HG03280 (cell line): Measurements from ENCODE around the gene SELENOM.
"Not testable (repeated sequence)": the region's sequence is repeated elsewhere in the genome, so short reads cannot be mapped to it uniquely, and the experiment has no call there.

Experiments
- ATAC-seq: cut with Tn5 transposase; IDR thresholded peaks from one replicate; pipeline ENCODE4 v1.9.1; 2021; ENCODE audit warnings: mild to moderate bottlenecking, moderate library complexity; ENCODE audit not compliant: unreplicated experiment

SELENOM gene

DNA sequence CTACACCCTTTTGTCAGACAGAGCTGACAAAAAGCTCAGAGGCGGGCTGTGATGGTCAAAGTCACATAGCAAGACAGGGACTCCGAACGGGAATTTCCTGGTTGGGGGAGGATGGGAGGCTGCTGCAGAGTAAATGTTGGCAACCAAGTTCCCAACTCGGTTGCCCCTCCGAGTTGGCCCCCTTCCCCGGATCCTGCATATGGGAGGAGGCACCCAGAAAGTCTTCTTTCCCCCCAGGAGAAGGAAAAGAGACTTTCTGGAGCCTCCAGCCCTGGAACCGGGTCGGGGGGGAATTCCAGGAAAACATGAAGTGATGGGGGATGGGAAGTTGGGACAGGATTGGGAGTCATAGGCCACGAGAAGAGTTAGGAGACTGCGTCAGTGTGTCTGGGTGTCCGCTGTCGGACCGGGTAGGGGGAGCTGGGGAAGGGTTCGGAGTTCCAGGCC lies 614 bp downstream of the SELENOM start:
- ATAC-seq: no peak

DNA sequence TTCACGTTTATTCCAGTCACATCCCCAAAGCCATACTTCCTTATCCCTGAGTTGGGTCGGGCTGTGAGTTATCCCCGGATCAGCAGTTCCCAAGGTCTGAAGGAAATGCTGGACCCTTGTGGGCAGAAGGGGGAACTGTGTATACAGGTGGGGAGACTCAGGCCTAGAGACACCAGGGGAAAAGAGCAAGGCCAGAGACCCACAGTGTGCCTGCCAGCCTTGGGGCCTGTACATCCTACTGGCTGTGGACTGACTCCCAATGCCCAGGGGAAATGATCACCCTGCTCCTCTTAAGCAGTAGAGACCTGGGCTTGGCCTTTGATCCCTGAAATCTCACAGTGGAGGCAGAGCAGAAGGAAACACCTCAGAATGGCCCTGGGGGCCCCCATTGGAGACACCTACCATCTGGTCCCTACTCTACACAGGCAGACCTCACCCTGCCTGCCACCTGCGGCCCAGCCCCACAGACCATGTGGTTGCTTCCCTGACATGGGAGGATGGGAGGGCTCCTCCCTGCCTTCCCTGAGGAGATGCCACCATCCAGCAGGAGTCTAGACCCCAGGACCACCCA lies 1.3 kb downstream of the SELENOM start:
- ATAC-seq: no peak

DNA sequence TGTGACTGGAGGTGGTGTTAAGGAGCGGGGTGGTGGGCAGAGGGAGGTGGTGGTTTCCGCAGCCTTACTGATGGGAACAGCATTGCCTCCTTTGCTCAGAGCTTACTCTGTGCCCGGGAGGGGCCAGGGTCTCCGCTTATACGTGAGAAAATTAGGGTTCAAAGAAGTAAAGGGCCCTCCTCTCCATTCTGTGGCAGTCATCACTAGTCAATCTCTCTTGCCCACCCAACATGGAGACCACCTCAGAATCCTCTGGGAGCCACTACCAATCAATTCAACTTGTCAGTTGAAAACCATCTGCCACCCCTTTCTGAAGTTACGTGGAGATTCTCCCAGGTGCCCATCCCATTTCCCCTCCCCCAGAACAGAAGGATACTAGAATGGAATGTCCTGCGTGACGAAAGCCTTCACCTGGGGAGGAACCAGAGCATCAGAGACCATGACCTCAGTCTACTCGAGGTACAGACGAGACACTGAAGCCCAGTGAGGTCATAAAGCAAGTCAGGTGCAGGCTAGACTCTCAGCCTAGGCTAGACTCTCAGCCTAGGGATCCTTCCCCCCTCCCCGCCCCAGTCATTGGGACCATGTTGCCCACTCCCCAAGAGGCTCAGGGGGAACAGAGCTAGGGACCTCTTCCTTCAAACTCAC lies 2.0 kb downstream of the SELENOM start:
- ATAC-seq: no peak

DNA sequence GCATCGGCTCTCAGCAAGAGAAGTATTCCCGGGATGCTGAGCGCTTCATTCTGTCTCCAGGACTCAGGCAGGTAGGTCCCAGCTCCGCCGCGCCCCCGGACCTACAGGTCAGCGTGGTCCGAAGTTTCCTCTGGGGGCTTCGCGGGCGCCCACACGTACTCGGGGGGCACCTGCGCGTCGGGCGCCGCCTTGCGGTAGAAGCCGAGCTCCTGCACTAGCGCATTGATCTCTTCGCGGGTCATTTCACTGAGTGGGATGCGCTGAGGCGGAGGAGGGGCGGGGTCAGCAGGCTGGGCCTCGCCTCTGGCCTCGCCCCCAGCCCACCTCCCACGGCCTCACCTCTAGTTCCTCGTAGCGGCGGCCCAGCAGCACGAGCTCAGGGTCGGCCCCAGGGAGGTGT lies 2.5 kb downstream of the SELENOM start:
- ATAC-seq: no peak

DNA sequence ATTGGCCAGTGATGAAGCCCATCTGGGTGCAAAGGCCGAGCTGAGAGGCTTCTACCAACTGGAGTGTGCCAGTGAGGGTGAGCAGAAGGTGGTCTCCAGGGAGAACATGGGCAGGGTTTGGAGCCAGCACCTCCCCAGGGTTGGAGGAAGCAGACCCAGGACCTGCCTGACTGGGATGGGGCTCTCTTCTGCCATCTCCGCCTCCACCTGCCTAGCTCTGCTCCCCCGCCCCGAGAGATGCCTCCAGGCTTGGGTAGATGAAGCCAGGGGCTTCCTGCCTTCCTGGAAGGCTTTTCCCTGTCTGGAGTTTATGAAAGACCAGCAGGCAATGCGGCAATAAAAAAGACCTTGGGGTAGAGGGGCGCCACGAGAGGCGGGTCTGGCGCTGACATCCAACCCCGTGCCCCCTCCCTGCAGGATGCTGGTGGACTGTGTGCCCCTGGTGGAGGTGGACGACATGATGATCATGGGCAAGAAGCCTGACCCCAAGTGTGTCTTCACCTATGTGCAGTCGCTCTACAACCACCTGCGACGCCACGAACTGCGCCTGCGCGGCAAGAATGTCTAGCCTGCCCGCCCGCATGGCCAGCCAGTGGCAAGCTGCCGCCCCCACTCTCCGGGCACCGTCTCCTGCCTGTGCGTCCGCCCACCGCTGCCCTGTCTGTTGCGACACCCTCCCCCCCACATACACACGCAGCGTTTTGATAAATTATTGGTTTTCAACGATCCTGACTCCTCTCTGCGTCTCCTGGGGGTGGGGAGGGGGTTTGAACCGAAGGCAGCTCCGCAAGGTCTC lies 3.3 kb downstream of the SELENOM start:
- ATAC-seq: no peak

DNA sequence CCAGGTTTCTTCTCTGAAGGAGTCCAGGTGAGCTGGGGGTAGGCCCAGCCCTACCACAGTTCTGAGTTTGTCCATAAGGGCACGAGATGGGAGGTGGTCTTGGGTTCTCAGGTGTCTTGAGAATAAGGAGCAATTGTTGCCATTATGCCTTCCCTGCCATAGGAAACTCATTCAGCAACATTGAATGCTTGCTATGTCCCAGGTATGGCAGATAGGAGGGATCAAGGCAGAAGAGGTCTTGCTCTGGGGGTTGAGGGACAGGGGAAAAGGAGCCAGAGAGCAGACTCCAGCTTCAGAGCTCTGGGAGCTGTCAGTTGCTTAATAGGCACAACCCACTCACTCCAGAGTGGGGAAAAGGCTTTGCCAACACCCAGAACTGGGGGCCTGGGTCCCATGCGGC lies 4.3 kb downstream of the SELENOM start:
- ATAC-seq: no peak

DNA sequence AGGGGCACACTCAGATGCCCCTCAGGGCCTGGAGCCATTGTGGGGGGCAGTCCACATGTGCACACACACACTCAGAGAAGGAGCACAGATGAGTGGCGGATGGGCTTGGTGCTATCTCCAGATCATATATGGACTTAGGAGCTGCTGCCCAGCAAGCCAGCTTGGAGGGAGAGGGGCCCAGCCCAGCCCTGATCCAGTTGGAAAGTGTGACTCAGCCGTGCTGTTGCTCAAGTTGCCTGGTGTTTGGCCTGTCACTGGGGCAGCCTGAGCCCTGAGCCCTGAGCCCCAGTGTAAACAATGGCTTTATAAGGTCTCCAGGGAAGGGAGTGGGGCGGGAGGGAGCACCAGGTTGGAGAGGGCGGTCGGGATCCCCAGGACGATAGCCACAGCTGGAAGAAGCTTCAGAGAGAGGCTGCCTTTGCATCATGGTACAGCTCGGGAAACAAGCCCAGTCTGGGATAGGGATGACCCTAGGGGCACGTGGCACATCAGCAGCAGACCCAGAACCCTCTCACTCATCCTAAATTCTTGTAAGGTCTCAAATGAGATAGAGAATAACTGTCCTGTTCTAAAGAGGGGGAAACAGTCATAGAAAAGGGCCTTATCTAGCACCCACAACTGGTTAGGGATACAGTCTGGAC lies 4.8 kb downstream of the SELENOM start:
- ATAC-seq: no peak

DNA sequence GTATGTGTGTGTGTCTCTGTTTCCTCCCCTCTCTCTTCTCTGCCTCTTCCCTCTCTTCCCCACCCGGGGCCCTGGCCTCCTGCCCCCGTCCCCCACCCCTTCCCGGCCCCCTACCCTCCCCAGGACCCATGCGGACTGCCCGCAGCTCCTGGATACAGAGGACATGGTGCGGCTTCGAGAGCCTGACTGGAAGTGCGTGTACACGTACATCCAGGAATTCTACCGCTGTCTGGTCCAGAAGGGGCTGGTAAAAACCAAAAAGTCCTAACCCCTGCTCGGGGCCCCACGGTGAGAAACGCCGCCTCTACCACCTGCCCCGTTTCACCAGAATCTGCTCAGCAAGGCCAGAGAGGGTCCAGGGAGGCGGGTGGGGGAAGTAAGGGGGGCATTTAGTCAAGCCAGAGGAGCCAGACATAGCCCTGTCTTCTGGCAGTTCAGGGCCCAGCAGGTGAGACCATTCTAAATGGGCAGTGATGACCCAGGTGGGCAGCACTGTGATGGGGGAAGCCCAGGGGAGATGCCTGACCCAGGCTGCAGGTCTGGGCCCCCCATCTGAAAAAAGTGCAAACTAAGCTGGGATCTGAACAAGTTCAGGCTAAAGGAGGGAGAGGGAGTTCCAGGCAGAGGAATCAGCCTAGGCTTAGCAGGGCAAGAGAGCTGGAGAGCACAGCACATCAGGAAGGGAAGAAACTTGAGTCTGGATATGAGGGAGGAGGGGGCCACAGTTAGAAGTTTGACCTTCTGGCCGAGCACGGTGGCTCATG lies 6.4 kb downstream of the SELENOM start:
- ATAC-seq: no peak

DNA sequence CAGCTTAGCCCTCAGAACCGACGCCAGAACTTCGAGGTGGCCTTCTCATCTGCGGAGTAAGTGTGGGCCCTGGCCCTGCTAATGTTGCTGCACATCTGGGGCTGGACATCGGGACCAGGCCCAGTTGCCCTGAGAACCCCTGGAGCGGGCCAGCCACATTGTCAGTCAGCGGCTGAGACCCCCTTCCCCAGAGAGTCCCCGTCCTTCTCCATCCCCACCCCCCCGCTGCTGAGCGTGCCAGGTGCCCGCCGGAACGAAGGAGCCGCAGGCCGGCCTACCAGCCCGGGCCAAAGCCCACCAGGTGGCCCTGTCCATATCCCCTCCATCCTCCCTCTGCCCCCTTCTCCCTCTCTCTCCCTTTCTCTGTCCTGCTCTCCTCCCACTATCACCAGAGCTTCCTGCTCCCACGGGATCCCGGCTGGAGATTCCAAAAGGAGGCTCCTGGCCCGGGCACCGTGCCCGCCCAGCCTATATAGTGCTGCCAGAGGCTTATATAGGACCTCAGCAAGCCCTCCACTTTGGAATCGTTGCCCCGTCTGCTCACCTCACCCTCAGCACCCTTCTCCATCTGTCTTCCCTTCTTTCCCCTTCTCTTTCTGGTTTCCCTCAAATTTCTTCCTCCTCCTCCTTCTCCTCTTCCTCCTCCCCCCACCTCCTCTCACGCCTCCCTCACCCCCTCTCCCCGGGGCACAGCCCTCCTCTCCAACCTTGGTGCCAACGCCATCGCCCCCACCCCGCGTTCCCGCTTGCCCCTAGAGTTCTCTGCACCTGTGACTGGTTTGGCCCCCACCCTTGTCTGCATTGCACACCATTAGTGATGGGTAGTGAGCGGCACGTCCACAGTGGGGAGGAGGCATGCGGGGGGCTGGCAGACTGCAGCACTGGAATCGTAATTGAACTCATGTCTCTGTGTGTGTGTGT lies 7.3 kb downstream of the SELENOM start:
- no peak for ATAC-seq

DNA sequence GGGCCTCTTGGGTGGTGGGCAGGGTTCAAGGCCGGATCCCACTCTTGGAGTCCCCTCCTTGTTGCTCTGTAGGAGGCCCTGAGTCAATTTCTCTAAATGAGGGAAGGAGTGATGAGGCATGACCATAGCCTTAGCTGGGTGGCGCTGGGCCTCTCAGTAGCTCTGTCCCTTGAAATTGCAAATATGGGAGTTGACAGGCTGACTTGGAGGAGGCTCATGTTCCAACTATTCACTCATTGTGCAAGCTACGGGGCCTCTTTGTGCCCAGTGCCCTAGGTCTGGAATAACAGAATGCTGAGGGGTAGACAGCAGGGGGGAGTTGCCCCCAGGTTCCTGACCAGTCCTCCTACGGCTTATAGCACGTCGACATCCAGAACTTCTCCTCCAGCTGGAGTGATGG lies 8.0 kb downstream of the SELENOM start:
- ATAC-seq: no peak

DNA sequence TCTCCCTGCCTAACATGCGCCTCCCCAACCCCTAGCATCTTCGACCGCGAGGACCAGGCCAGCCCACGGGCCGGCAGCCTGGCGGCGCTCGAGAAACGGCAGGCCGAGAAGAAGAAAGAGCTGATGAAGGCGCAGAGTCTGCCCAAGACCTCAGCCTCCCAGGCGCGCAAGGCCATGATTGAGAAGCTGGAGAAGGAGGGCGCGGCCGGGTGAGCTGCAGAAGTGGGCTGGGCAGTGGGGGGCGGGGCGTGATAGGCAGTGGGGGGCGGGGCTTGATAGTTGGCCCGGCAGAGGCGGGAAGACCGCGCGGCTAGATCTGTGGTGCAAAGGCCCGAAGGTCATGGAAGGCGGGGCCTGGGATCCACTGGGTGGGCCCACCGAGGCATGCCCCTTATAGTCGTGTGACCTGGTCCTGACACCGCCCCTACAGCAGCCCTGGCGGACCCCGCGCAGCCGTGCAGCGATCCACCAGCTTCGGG lies 8.7 kb downstream of the SELENOM start:
- ATAC-seq: no peak

DNA sequence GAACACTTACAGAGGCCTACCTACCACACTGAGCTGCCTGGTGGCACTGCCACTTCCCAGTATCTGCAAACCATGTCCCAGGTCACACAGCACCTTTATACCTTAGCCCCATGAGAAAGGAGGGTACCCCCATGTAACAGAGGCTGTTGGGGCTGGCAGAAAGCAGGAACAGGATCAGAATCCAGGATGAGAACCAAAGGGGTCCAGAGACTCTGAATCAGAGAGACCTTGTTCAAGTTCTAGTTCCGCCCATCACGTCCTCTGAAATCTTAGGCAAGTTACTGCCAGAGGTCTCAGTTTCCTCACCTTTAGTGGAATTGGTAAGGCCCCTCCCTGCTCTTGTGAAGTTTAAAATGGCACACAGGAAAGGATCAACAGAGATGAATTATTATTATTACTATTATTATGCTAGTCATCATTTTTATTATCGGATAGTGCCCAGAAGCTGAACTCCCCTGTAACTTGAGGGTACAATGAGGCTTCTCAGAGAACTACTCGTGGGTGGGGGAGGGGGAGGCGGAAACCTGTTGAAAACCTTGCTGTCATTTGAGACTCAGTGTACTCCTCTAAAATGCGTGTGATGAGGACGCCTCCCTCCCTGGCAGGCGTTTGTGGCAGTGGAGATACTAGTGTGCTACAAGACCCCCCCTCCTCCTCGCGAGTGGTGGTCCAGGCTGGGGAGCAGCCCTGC lies 9.3 kb downstream of the SELENOM start:
- no peak for ATAC-seq

DNA sequence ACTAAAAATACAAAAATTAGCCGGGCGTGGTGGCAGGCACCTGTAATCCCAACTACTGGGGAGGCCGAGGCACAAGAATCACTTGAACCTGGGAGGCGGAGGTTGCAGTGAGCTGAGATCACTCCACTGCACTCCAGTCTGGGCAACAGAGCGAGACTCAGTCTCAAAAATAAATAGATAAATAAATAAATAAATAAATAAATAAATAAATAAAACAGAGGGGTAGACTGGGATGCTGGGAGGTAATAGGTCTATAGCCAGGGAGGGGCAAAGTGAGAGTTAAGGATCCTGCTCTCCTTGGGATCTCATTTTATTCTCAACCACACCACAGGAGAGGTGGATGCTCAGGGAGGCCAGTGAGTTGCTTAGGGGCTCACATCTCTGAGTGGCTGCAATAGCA lies 9.8 kb downstream of the SELENOM start:
- ATAC-seq: not testable (repeated sequence)

DNA sequence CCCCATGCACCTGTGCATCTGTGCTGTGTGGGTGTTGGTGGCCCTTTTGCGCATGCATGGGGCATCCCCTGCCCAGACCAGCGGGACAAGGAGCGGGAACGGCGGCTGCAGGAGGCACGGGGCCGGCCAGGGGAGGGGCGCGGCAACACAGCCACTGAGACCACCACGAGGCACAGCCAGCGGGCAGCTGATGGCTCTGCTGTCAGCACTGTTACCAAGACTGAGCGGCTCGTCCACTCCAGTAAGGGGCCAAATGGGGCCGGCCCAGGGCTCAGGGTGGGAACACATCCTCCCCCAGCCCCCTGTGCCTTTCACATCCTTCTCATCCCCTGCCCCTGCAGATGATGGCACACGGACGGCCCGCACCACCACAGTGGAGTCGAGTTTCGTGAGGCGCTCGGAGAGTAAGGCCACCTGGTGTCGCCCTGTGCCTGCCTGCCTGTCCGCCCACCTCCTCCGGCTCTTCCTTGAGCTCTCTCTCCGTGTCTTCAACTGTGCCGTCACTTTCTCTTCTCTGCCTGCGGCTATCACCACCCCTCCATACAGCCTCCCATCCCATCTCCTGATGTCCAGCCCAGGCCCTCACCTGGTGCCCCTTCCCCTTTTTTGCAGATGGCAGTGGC lies 10.6 kb downstream of the SELENOM start:
- ATAC-seq: no peak

DNA sequence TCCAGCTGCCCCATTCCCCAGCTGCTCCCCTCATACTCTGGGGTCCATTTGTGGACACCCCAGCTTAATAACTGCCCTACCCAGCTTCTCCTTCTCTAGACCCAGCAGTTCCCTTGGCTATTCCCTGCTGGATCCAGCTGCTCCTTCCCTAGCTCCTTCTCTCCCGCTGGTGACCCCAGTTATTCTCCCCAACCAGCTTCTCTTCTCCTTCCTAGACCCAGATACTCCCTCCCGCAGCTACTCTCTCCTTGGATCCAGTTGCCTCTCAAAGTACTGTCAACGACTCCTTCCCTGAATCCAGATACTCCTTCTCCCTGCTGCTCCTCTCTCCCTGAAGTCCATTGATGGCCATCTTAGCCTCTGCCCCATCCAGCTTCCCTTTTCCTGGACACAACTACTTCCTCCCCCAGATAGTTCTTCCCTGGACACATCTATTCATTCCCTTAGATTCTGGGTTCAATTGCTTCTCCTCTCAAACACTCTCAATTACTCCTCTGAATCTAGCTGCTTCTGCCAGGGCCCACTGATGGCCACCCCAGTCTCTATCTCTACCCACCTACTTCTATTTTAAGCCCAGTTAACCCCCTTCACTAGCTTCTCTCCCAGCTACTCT lies 11.6 kb downstream of the SELENOM start:
- no peak for ATAC-seq

DNA sequence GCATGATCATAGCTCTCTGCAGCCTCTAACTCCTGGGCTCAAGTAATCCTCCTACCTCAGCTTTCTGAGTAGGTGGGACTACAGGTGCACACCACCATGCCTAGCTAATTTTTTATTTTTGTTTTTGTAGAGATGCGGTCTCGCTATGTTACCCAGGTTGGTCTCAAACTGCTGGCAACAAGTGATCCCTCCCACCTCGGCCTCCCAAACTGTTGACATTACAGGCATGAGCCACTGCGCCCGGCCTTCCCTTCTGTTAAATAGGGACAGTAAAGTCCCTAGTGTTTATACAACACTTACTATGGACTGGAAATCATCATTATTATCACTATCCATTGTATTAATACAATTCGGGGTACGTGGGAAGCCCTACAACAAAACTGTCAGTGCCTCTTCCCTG lies 12.6 kb downstream of the SELENOM start:
- ATAC-seq: no peak

DNA sequence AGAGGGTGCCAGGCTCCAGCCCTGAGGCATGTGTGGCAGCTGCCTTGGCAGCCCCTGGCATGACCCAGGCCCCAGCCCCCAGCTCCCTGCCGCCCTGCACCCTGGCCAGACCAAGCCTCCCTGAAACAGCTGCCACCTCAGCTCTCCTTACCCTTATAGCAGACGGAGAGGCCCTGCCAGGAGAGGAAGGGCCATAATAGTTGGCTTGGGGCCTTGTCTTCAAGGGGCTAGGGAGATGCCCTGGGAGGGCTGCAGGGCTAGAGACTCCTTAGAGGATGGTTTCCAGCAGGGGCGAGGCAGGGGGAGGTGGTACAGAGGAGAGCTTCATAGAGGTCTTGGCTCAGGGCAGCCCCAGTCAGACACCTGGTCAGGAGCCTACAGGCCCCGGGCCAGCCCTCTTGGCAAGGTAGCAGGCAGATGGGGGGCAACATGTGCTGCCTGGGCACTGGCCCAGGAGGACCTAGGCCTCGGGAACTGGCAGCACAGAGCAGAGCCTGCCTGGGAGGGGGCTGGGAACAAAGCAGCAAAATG lies 13.3 kb downstream of the SELENOM start:
- ATAC-seq: no peak
